MM.1S (cell line): ENCODE data around the gene KCNMA1.

Experiments used
- CTCF ChIP-seq: fragments of 300-600 bp; sonication (generic); IDR thresholded peaks from 2 replicates; pipeline ENCODE4 v1.5.1; 2016; ENCODE audit warnings: antibody characterized with exemption, low read length, mixed read lengths
- EZH2 ChIP-seq: fragments of 300-600 bp; sonication (generic); optimal IDR thresholded peaks from 2 replicates; pipeline ENCODE3; 2017; ENCODE audit warnings: low read depth, mild to moderate bottlenecking, antibody characterized with exemption, low read length, mixed read lengths
- EZH2phosphoT487 ChIP-seq: fragments of 300-600 bp; sonication (generic); IDR thresholded peaks from 2 replicates; pipeline ENCODE4 v1.6.1; 2018; ENCODE audit warnings: antibody characterized with exemption, low read length

- TF ChIP-seq EZH2 (no peak), CTCF (no peak), EZH2phosphoT487 (no peak)
Measured at GRCh38 chr10:77510294-77510693, 127.3 kb downstream of the KCNMA1 start.
